Measurements from ENCODE around the gene TCF25.

TCF25 gene

GRCh38 chr16:89952551-89952950 lies 79.2 kb downstream of the TCF25 start:
- Mint-ChIP-seq H3K27ac (no peak overlapping the region), H3K9me3 (no peaks in the 10 kb centered on the region)
- CTCF ChIA-PET: no interaction called here

GRCh38 chr16:89953671-89954406 lies 80.4 kb downstream of the TCF25 start:
- H3K36me3 Mint-ChIP-seq: peaks cover 11% of the 10 kb centered on the region
- CTCF ChIA-PET: no interaction called here
- no peak overlapping the region for H3K4me3 Mint-ChIP-seq
- no peak overlapping the region for H3K27ac Mint-ChIP-seq
- H3K27me3 Mint-ChIP-seq: peaks cover 12% of the 10 kb centered on the region
- peaks cover 7% of the 10 kb centered on the region for H3K4me1 Mint-ChIP-seq
- no peaks in the 10 kb centered on the region for H3K9me3 Mint-ChIP-seq
- DNase-seq: no peak

More at GRCh38 chr16:89952551-89952950, 79.2 kb downstream of the TCF25 start:
- H3K27me3 Mint-ChIP-seq: peaks cover 23% of the 10 kb centered on the region
- H3K4me3 Mint-ChIP-seq: no peak overlapping the region
- no peak for DNase-seq
- peaks cover 6% of the 10 kb centered on the region for H3K36me3 Mint-ChIP-seq
- peaks cover 11% of the 10 kb centered on the region for H3K4me1 Mint-ChIP-seq

- peaks cover 7% of the 10 kb centered on the region for H3K4me1 Mint-ChIP-seq
- DNase-seq: no peak
- H3K27ac Mint-ChIP-seq: no peak overlapping the region
These were observed 81.1 kb downstream of the TCF25 start for GRCh38 chr16:89954462-89954861.

GRCh38 chr16:89955001-89955685 lies 81.8 kb downstream of the TCF25 start:
- DNase-seq: no peak
- Mint-ChIP-seq H3K27me3 (peaks cover 3% of the 10 kb centered on the region), H3K4me1 (peaks cover under 1% of the 10 kb centered on the region), H3K9me3 (no peaks in the 10 kb centered on the region), H3K27ac (no peak overlapping the region), H3K36me3 (peaks cover 12% of the 10 kb centered on the region), H3K4me3 (no peak overlapping the region)
- CTCF ChIA-PET: no interaction called here

More at GRCh38 chr16:89954462-89954861, 81.1 kb downstream of the TCF25 start:
- CTCF ChIA-PET: no interaction called here
- Mint-ChIP-seq H3K4me3 (no peak overlapping the region), H3K36me3 (peaks cover 12% of the 10 kb centered on the region), H3K9me3 (no peaks in the 10 kb centered on the region), H3K27me3 (peaks cover 10% of the 10 kb centered on the region)

GRCh38 chr16:89956505-89957215 lies 83.3 kb downstream of the TCF25 start:
- CTCF ChIA-PET: no interaction called here
- DNase-seq: no peak
- Mint-ChIP-seq H3K27ac (no peak overlapping the region), H3K4me3 (no peak overlapping the region), H3K27me3 (no peaks in the 10 kb centered on the region), H3K4me1 (no peaks in the 10 kb centered on the region), H3K9me3 (no peaks in the 10 kb centered on the region), H3K36me3 (peaks cover 12% of the 10 kb centered on the region)

GRCh38 chr16:89957216-89957785 lies 83.9 kb downstream of the TCF25 start:
- Mint-ChIP-seq H3K27me3 (no peaks in the 10 kb centered on the region), H3K4me1 (no peaks in the 10 kb centered on the region), H3K9me3 (no peaks in the 10 kb centered on the region), H3K27ac (no peak overlapping the region), H3K4me3 (no peak overlapping the region), H3K36me3 (peaks cover 12% of the 10 kb centered on the region)
- no peak for DNase-seq
- CTCF ChIA-PET: no interaction called here

- Mint-ChIP-seq H3K36me3 (peaks cover 12% of the 10 kb centered on the region), H3K9me3 (no peaks in the 10 kb centered on the region), H3K4me3 (no peak overlapping the region), H3K27me3 (no peaks in the 10 kb centered on the region), H3K4me1 (no peaks in the 10 kb centered on the region), H3K27ac (no peak overlapping the region)
- DNase-seq: no peak
- CTCF ChIA-PET: no interaction called here
These were observed 84.7 kb downstream of the TCF25 start for GRCh38 chr16:89958068-89958467.

GRCh38 chr16:89958596-89958995 lies 85.2 kb downstream of the TCF25 start:
- no peaks in the 10 kb centered on the region for H3K27me3 Mint-ChIP-seq
- no peak for DNase-seq
- H3K4me1 Mint-ChIP-seq: no peaks in the 10 kb centered on the region
- no peak overlapping the region for H3K27ac Mint-ChIP-seq
- H3K4me3 Mint-ChIP-seq: no peak overlapping the region
- CTCF ChIA-PET: no interaction called here
- H3K36me3 Mint-ChIP-seq: peaks cover 12% of the 10 kb centered on the region
- no peaks in the 10 kb centered on the region for H3K9me3 Mint-ChIP-seq

- CTCF ChIA-PET: no interaction called here
- peaks cover 8% of the 10 kb centered on the region for H3K36me3 Mint-ChIP-seq
- H3K4me3 Mint-ChIP-seq: no peak overlapping the region
- no peaks in the 10 kb centered on the region for H3K9me3 Mint-ChIP-seq
- H3K27ac Mint-ChIP-seq: no peak overlapping the region
- no peaks in the 10 kb centered on the region for H3K4me1 Mint-ChIP-seq
- no peaks in the 10 kb centered on the region for H3K27me3 Mint-ChIP-seq
- DNase-seq: no peak
These were observed 87.6 kb downstream of the TCF25 start for GRCh38 chr16:89960966-89961365.

Measured in activated naive CD4-positive, alpha-beta T cell treated with anti-CD3 and anti-CD28 coated beads, Interleukin-2, amount 10 ng/mL, durations not matched to agents 7 days and 5 days (primary cell).